ENCODE data around the gene USP17L28.
A peak's percentile ranks its signal among the peaks of the same experiment; 100 is the strongest.
"Not testable (repeated sequence)": the region's sequence is repeated elsewhere in the genome, so short reads cannot be mapped to it uniquely, and the experiment has no call there.

USP17L28 gene, protein sequence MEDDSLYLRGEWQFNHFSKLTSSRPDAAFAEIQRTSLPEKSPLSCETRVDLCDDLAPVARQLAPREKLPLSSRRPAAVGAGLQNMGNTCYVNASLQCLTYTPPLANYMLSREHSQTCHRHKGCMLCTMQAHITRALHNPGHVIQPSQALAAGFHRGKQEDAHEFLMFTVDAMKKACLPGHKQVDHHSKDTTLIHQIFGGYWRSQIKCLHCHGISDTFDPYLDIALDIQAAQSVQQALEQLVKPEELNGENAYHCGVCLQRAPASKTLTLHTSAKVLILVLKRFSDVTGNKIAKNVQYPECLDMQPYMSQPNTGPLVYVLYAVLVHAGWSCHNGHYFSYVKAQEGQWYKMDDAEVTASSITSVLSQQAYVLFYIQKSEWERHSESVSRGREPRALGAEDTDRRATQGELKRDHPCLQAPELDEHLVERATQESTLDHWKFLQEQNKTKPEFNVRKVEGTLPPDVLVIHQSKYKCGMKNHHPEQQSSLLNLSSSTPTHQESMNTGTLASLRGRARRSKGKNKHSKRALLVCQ

DNA sequence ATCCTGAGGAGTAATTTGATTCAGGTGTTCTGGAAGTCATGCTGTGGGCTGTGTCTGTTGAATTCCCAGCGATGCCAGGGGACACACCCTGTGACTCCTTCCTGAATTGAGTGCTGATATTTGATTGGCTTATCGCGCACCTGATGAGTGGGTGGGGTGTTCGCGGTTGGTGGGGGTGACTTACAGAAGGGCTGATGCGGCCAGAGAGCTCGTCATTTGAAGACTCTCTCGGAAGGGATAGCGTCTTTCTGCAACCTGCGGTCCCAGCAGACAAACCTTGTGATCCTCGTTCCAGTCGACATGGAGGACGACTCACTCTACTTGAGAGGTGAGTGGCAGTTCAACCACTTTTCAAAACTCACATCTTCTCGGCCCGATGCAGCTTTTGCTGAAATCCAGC is at the start of gene USP17L28:
Gene USP17L28 (plus strand): TSS at position 301 of the 400 bp plus-strand sequence. CDS start 0 bp downstream, at position 301.
- not testable (repeated sequence) for H3K36me3 ChIP-seq (ENCODE audit: insufficient read depth, low read length); H3K9me3 ChIP-seq (ENCODE audit: low read length); H3K4me3 ChIP-seq (ENCODE audit: low read length); H2AFZ ChIP-seq (ENCODE audit: low read depth, low read length); H3K27me3 ChIP-seq (ENCODE audit: insufficient read depth, low read length); H3K4me1 ChIP-seq (ENCODE audit: insufficient read depth, low read length)

DNA sequence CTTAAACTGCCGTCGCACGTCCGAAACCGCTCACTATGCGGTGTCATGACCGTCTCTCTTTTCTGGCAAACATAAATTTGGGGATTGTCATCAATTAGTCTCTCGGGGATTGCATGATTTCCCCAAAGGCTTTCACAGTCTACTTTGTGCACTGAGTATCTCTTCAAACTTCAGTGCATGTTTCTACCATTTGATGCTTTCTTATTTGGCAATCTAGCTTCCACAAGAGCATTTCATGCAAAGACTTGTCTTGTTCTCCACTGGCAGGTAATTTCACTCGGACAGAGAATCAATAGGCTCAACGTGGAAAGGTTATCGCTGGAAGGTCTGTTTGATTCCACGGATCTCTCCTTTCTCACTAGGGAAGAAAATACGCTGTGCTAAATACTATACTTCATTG is 24.5 kb upstream of the USP17L28 start:
- H2AFZ ChIP-seq (ENCODE audit: low read depth, low read length); H3K36me3 ChIP-seq (ENCODE audit: insufficient read depth, low read length); H3K4me3 ChIP-seq (ENCODE audit: low read length): not testable (repeated sequence)

DNA sequence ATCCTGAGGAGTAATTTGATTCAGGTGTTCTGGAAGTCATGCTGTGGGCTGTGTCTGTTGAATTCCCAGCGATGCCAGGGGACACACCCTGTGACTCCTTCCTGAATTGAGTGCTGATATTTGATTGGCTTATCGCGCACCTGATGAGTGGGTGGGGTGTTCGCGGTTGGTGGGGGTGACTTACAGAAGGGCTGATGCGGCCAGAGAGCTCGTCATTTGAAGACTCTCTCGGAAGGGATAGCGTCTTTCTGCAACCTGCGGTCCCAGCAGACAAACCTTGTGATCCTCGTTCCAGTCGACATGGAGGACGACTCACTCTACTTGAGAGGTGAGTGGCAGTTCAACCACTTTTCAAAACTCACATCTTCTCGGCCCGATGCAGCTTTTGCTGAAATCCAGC is 23.8 kb upstream of the USP17L28 start, which contains the start of gene USP17L24:
Gene USP17L24 (plus strand): TSS at position 301 of the 400 bp plus-strand sequence. CDS start 0 bp downstream, at position 301.
- not testable (repeated sequence) for H3K36me3 ChIP-seq (ENCODE audit: insufficient read depth, low read length); H3K4me1 ChIP-seq (ENCODE audit: insufficient read depth, low read length); H3K9me3 ChIP-seq (ENCODE audit: low read length); H3K4me3 ChIP-seq (ENCODE audit: low read length); H3K27me3 ChIP-seq (ENCODE audit: insufficient read depth, low read length); H2AFZ ChIP-seq (ENCODE audit: low read depth, low read length)

More for the DNA sequence above, 24.5 kb upstream of the USP17L28 start:
- H3K27me3 ChIP-seq (ENCODE audit: insufficient read depth, low read length); H3K4me1 ChIP-seq (ENCODE audit: insufficient read depth, low read length); H3K9me3 ChIP-seq (ENCODE audit: low read length): not testable (repeated sequence)

DNA sequence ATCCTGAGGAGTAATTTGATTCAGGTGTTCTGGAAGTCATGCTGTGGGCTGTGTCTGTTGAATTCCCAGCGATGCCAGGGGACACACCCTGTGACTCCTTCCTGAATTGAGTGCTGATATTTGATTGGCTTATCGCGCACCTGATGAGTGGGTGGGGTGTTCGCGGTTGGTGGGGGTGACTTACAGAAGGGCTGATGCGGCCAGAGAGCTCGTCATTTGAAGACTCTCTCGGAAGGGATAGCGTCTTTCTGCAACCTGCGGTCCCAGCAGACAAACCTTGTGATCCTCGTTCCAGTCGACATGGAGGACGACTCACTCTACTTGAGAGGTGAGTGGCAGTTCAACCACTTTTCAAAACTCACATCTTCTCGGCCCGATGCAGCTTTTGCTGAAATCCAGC is 19.1 kb upstream of the USP17L28 start, which contains the start of gene USP17L25:
Gene USP17L25 (plus strand): TSS at position 301 of the 400 bp plus-strand sequence. CDS start 0 bp downstream, at position 301.
- H2AFZ ChIP-seq (ENCODE audit: low read depth, low read length); H3K9me3 ChIP-seq (ENCODE audit: low read length); H3K4me1 ChIP-seq (ENCODE audit: insufficient read depth, low read length); H3K27me3 ChIP-seq (ENCODE audit: insufficient read depth, low read length); H3K36me3 ChIP-seq (ENCODE audit: insufficient read depth, low read length); H3K4me3 ChIP-seq (ENCODE audit: low read length): not testable (repeated sequence)

DNA sequence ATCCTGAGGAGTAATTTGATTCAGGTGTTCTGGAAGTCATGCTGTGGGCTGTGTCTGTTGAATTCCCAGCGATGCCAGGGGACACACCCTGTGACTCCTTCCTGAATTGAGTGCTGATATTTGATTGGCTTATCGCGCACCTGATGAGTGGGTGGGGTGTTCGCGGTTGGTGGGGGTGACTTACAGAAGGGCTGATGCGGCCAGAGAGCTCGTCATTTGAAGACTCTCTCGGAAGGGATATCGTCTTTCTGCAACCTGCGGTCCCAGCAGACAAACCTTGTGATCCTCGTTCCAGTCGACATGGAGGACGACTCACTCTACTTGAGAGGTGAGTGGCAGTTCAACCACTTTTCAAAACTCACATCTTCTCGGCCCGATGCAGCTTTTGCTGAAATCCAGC is 14.3 kb upstream of the USP17L28 start, which contains the start of gene USP17L26:
Gene USP17L26 (plus strand): TSS at position 301 of the 400 bp plus-strand sequence. CDS start 0 bp downstream, at position 301.
- not testable (repeated sequence) for H3K4me3 ChIP-seq (ENCODE audit: low read length); H2AFZ ChIP-seq (ENCODE audit: low read depth, low read length); H3K27me3 ChIP-seq (ENCODE audit: insufficient read depth, low read length); H3K9me3 ChIP-seq (ENCODE audit: low read length); H3K4me1 ChIP-seq (ENCODE audit: insufficient read depth, low read length); H3K36me3 ChIP-seq (ENCODE audit: insufficient read depth, low read length)

DNA sequence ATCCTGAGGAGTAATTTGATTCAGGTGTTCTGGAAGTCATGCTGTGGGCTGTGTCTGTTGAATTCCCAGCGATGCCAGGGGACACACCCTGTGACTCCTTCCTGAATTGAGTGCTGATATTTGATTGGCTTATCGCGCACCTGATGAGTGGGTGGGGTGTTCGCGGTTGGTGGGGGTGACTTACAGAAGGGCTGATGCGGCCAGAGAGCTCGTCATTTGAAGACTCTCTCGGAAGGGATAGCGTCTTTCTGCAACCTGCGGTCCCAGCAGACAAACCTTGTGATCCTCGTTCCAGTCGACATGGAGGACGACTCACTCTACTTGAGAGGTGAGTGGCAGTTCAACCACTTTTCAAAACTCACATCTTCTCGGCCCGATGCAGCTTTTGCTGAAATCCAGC is 9.6 kb upstream of the USP17L28 start, which contains the start of gene USP17L5:
Gene USP17L5 (plus strand): TSS at position 301 of the 400 bp plus-strand sequence. CDS start 0 bp downstream, at position 301.
- not testable (repeated sequence) for H3K36me3 ChIP-seq (ENCODE audit: insufficient read depth, low read length); H3K4me1 ChIP-seq (ENCODE audit: insufficient read depth, low read length); H3K4me3 ChIP-seq (ENCODE audit: low read length); H3K9me3 ChIP-seq (ENCODE audit: low read length); H3K27me3 ChIP-seq (ENCODE audit: insufficient read depth, low read length); H2AFZ ChIP-seq (ENCODE audit: low read depth, low read length)

DNA sequence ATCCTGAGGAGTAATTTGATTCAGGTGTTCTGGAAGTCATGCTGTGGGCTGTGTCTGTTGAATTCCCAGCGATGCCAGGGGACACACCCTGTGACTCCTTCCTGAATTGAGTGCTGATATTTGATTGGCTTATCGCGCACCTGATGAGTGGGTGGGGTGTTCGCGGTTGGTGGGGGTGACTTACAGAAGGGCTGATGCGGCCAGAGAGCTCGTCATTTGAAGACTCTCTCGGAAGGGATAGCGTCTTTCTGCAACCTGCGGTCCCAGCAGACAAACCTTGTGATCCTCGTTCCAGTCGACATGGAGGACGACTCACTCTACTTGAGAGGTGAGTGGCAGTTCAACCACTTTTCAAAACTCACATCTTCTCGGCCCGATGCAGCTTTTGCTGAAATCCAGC is 4.8 kb upstream of the USP17L28 start, which contains the start of gene USP17L27:
Gene USP17L27 (plus strand): TSS at position 301 of the 400 bp plus-strand sequence. CDS start 0 bp downstream, at position 301.
- not testable (repeated sequence) for H2AFZ ChIP-seq (ENCODE audit: low read depth, low read length); H3K36me3 ChIP-seq (ENCODE audit: insufficient read depth, low read length); H3K4me1 ChIP-seq (ENCODE audit: insufficient read depth, low read length); H3K27me3 ChIP-seq (ENCODE audit: insufficient read depth, low read length); H3K9me3 ChIP-seq (ENCODE audit: low read length); H3K4me3 ChIP-seq (ENCODE audit: low read length)

DNA sequence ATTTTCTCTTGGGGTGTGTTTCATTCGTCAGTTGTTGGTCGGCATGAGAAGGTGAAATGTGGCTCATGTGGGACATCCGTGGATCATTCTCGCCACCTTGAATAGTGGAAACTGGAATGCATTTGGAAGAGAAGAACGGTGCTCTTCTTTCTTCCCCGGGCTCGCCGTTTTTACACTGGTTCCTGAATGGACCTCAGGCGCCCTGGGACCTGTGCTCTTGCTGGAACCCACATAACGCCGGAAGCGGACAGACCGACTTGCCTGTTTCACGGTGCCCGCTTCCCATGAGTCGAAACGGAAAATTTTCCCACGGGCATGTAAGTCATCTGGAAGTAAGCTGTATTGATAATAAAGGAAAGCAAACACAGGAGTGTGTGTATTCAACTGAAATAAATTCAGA is 2.2 kb downstream of the USP17L28 start:
- not testable (repeated sequence) for H3K9me3 ChIP-seq (ENCODE audit: low read length)

DNA sequence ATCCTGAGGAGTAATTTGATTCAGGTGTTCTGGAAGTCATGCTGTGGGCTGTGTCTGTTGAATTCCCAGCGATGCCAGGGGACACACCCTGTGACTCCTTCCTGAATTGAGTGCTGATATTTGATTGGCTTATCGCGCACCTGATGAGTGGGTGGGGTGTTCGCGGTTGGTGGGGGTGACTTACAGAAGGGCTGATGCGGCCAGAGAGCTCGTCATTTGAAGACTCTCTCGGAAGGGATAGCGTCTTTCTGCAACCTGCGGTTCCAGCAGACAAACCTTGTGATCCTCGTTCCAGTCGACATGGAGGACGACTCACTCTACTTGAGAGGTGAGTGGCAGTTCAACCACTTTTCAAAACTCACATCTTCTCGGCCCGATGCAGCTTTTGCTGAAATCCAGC is 4.6 kb downstream of the USP17L28 start, which contains the start of gene USP17L29:
Gene USP17L29 (plus strand): TSS at position 301 of the 400 bp plus-strand sequence. CDS start 0 bp downstream, at position 301.
- not testable (repeated sequence) for H2AFZ ChIP-seq (ENCODE audit: low read depth, low read length); H3K9me3 ChIP-seq (ENCODE audit: low read length); H3K36me3 ChIP-seq (ENCODE audit: insufficient read depth, low read length); H3K4me1 ChIP-seq (ENCODE audit: insufficient read depth, low read length); H3K27me3 ChIP-seq (ENCODE audit: insufficient read depth, low read length); H3K4me3 ChIP-seq (ENCODE audit: low read length)

More for the DNA sequence above, 2.2 kb downstream of the USP17L28 start:
- H3K27me3 ChIP-seq (ENCODE audit: insufficient read depth, low read length); H3K36me3 ChIP-seq (ENCODE audit: insufficient read depth, low read length); H3K4me1 ChIP-seq (ENCODE audit: insufficient read depth, low read length); H3K4me3 ChIP-seq (ENCODE audit: low read length); H2AFZ ChIP-seq (ENCODE audit: low read depth, low read length): not testable (repeated sequence)

DNA sequence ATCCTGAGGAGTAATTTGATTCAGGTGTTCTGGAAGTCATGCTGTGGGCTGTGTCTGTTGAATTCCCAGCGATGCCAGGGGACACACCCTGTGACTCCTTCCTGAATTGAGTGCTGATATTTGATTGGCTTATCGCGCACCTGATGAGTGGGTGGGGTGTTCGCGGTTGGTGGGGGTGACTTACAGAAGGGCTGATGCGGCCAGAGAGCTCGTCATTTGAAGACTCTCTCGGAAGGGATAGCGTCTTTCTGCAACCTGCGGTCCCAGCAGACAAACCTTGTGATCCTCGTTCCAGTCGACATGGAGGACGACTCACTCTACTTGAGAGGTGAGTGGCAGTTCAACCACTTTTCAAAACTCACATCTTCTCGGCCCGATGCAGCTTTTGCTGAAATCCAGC is 14.1 kb downstream of the USP17L28 start, which contains the start of gene USP17L30:
Gene USP17L30 (plus strand): TSS at position 301 of the 400 bp plus-strand sequence. CDS start 0 bp downstream, at position 301.
- H3K4me3 ChIP-seq (ENCODE audit: low read length); H3K27me3 ChIP-seq (ENCODE audit: insufficient read depth, low read length); H3K9me3 ChIP-seq (ENCODE audit: low read length); H3K4me1 ChIP-seq (ENCODE audit: insufficient read depth, low read length); H3K36me3 ChIP-seq (ENCODE audit: insufficient read depth, low read length); H2AFZ ChIP-seq (ENCODE audit: low read depth, low read length): not testable (repeated sequence)

DNA sequence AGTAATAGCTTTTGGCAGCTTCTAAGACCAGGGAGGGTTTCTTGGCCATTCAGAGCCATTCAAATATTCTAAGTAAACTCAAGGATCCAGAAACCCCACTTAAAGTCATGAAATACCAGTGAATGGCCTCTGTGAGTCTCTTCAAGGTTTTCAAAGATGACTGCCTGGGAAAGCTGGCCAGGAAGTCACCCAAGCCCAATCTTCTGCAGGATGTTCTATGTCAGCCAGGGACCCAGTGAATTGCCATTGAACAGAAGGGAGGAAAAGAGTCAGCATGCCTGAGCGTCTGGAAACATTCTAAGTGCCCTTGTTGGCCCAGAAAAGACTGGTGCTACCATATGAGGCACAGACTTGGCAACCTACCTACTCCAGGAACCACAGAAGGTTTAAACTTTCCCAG is 31.2 kb downstream of the USP17L28 start:
- not testable (repeated sequence) for H3K9me3 ChIP-seq (ENCODE audit: low read length); H2AFZ ChIP-seq (ENCODE audit: low read depth, low read length); H3K4me3 ChIP-seq (ENCODE audit: low read length); H3K4me1 ChIP-seq (ENCODE audit: insufficient read depth, low read length); H3K27me3 ChIP-seq (ENCODE audit: insufficient read depth, low read length); H3K36me3 ChIP-seq (ENCODE audit: insufficient read depth, low read length)

DNA sequence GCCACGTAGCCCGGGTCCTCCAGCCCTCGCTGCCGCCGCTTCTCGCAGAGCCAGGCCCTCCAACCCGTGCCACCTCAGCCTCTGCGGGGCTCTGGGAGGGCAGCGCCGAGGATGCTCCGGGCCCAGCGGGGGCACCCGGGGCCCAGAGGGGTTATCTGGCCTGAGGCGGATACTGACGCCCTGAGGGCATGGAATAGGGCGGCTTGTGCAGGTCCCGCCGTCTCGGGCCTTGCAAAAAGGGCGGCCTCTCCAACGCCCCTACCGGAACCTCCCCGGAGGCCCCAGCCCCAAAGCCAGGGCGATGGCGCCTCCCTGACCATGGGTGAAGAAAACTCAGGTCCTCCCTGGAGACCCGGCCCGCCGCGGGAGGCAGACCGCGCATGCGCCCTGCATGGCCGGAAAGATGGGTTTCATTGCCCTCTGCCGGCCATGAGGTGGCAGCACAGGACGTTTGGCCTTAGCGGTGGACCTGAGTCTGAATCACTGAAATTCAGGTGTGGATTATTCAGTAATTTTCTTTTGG is 32.4 kb downstream of the USP17L28 start:
- H3K9me3 ChIP-seq (ENCODE audit: low read length); H3K27me3 ChIP-seq (ENCODE audit: insufficient read depth, low read length); H3K36me3 ChIP-seq (ENCODE audit: insufficient read depth, low read length); H3K4me1 ChIP-seq (ENCODE audit: insufficient read depth, low read length); H3K4me3 ChIP-seq (ENCODE audit: low read length): not testable (repeated sequence)
- peak overlapping the region; percentile 61 for H2AFZ ChIP-seq (ENCODE audit: low read depth, low read length)

DNA sequence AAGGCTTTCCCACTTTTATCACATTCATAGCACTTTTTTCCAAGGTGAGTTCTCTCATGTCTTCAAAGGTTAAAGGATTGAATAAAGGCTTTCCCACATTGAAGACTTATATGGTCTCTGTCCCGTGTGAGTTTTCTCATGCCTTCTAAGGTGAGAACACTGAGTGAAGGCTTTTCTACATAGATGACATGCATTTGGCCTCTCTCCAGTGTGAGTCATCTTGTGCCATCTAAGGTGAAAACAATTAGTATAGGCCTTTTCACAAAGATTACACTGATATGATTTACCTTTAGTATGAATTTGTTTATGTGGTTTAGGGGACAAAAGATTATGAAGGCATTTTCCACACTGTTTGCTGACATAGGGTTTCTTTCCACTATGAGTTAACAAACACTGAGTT is 35.4 kb downstream of the USP17L28 start:
- H3K27me3 ChIP-seq (ENCODE audit: insufficient read depth, low read length): no peaks in the 10 kb centered on the region
- H3K36me3 ChIP-seq (ENCODE audit: insufficient read depth, low read length): no peaks in the 10 kb centered on the region
- H3K4me3 ChIP-seq (ENCODE audit: low read length): no peak overlapping the region
- H2AFZ ChIP-seq (ENCODE audit: low read depth, low read length): no peak overlapping the region
- H3K4me1 ChIP-seq (ENCODE audit: insufficient read depth, low read length): no peaks in the 10 kb centered on the region
- H3K9me3 ChIP-seq (ENCODE audit: low read length): no peaks in the 10 kb centered on the region
